MV-4-11 (cell line): ENCODE measurements around the gene SPX.

ENCODE experiments used
- DNase-seq: peaks from one replicate; lab custom pipeline; 2025; lab: John Stamatoyannopoulos, UW

The SPX gene

DNA sequence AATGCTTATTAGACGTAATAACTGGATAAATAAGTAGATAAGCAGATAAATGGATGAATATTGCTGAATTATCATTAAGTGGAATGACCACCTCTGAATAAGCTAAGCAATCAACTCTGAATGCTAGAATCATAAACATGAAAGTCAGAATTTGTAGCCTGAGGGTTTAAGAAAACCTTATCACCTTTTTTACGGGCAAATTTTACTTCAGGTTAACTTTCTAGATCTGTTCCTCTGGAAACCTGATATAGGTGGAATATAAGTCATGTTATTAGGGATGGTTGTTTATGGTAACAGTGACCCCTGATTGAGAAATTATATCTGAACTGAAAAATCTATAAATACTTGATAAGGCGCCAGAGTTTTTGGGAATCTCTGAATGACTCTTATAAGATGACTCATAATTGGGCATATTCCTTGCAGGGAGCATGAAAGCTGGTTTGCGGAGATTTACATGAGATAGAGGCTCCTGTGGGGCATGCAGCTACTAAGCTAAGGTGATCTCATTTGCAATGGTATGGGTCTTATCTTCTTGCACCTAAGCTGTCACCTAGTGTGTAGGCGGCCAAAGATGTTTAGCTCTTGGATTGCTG, 12.1 kb downstream of the SPX start:
- no peak for DNase-seq

- DNase-seq, result no peak
These were observed 13.7 kb downstream of the SPX start for GRCh38 chr12:21539797-21540196.

- no peak for DNase-seq
These were observed 15.7 kb downstream of the SPX start for GRCh38 chr12:21541773-21542172.

DNA sequence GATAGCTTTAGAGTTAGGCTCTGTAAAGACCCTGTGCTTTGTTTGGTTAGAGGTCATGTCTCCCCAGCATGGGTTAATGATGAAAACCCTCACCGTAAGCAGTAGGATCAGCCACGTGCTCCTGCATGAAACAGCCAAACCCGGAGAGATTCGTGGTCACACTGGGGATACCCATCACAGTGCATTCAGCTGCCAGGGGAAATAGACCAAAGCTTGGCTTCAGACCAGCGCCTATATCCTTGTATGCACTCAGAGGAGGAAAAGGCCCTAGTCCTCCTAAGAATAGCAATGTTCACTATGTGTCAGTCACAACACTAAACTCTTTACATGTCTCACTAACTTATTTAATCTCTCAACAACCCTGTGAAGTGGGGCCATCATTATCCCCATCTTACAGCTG, 16.3 kb downstream of the SPX start:
- no peak for DNase-seq

DNA sequence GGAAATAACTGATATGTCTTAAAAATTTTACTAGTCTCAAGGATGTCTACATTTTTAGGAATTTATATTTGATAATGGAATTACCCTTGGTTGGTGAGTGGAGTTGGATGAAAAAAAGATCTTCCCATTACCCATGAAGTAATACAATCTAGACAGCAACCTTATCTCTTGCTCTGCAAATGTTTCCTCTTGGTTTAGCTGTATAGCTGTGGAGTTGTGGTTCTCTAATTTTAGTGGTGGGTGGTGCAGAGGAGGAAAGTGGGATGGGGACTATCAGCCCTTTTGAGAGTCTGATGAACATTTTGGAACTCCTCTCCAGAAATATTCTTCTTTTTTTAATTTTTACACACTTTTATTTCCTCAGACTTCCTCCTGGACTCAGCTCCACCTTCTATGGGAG, 17.1 kb downstream of the SPX start:
- no peak for DNase-seq

DNA sequence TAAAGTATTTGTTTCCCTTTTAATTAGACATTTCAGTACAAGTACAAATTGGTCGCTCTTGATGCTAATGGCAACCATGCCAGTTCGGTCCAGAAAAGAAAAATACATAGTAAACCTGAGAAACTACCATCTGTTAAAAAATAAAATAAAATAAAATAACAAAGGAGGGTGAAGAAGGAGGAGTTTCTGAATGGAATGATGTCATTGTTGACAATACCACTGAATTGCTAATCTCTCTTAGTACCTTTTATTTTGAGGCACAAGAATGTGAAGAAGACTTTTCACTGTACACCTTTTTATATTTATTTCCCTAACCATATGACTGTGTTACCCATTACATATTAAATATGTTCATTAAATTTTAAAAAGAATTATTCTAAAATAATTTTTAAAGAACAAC, 19.5 kb downstream of the SPX start:
- DNase-seq, result no peak

- DNase-seq, result no peak
These were observed 20.6 kb downstream of the SPX start for GRCh38 chr12:21546716-21547115.

- DNase-seq, result no peak
These were observed 21.3 kb downstream of the SPX start for GRCh38 chr12:21547437-21547836.

DNA sequence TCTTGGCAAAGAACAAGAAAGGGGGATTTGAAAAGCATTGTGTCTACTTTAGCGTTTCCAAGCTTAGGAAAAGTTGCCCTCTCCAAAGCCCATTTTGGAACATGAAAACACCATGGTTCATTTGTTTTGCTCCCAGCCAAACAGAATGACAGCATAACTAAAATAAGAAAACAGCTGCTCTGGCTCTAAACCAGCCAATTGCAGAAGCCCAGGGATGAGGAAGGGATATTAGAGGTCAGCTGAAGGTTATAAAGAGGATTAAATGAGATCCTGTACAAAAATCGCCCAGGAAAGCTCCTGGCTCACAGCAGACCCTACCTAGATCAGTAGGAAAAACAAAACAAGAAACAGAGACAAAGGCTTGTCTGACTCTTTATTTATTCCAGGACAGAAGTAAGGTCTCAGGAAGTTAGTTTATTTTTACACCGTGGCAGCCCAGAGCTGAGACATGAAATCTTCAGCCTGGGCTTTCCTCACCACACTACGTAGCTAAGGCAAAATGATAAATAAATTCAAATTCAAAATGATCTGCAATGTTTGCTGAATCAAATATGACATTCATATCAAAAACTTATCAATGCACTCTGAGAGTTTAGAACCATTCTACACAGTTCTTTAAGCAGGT, 25.9 kb downstream of the SPX start:
- no peak for DNase-seq

DNA sequence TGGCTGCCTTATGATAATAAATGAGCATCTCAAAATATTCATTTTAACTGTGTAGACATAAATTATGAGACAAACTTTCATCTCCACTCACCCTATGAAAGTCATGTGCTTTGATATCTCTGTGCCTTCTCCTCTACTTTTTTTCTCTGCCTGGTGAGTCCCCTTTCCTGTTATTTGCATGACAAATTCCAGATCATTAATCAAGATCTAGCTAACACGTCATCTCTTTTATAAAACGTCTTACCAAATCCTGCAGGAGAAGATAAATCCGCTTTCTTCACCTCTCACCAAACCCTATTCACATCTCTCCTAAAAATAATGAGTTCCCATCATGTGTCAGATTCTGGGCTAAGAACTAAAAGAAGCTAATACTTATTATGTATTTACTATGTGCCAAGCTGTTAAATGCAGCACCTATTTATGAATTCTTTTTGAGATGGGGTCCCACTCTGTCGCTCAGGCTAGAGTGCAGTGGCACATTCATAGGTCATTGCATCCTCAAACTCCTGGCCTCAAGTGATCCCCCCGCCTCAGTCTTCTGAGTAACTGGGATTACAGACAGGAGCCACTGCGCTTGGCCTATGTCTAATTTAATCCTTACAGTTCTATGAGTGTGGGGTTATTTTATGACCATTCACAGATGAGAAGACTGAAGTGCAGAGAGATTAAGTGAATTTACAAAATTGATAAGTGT, 26.7 kb downstream of the SPX start:
- no peak for DNase-seq

DNA sequence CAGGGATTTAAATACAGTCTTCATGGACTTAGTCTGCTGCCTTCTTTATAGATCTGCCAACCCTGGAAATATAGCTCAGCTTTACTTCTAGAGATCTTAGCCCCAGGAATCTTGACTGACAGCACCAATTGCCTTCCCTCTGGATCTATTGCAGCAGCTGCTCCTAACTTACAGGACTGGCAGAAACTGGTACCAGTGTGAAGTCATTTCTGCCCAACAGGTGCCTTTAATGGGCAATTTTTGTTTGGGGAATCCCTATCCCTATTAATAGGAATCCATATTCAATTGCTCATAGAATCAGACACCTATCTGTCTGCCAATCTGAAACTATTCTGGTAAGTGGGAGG, 27.2 kb downstream of the SPX start:
- no peak for DNase-seq

- no peak for DNase-seq
These were observed 32.1 kb downstream of the SPX start for GRCh38 chr12:21558100-21558679.

DNA sequence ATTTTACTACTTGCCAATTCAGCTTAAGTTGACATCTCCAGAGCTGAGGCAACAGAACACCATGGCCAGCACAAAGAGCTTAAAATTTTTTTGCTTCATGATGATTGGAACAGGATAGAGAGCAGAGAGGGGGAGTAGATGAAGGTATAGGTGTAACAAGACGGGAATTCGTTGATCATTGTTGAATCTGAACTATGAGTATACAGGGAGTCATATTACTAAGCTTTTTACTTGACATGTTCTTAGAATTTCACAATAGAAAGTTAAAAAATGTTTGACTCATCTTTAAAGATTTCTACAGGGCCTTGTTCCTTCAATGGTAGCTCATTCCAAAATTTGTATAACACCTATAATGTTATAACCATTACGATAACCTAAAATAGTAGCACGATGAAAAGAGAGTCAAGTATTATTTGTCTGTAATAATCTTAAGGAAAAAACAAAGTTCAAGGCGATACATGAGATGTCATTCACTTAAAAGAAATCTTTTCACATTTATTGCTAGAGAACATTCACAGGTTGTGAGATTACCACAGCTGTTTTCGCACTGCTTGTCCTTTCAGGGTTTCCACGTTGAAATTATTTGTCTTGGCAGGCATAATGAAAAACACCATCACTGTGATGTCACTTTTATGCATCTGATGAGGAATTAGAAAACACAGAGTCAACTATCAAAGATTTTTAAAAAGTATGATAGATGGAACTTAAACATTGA, 33.9 kb downstream of the SPX start:
- no peak for DNase-seq

DNA sequence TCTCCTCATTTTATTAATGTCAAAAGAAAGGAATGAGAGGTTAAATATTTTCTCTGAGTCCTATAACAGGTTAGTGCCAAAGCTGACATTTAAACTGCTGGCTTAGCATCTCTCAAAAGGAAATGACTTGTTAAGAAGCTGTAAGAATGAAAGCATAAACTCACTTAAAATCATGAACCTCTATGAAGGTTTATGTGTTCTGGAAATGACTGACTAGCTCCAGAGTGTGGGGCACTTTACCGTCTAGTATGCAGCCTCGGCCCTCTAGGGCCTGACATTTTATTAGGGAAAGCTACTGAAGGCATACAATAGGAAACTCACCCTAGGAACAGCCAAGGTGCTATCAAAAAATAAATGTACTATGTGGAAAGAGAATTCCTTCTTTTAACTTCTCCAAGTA, 35.1 kb downstream of the SPX start:
- DNase-seq, result no peak

DNA sequence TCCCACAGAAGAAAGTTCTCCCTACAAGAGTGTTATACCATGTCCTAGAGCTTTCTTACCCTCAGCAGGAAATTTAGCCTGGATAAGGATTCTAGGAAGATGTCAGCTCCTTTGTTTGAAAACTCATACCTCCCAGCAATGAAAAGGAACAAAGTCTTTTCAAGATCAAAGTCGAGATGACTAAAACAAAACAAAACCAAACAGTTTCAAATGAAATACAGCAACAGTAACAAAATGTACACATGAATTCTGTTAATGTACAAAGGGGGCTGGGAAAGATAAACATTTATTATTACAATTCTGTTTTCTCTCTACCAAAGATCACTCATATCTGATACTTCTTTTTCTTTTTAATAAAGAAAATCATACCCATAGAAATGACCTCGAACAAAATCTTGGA, 36.8 kb downstream of the SPX start:
- no peak for DNase-seq

DNA sequence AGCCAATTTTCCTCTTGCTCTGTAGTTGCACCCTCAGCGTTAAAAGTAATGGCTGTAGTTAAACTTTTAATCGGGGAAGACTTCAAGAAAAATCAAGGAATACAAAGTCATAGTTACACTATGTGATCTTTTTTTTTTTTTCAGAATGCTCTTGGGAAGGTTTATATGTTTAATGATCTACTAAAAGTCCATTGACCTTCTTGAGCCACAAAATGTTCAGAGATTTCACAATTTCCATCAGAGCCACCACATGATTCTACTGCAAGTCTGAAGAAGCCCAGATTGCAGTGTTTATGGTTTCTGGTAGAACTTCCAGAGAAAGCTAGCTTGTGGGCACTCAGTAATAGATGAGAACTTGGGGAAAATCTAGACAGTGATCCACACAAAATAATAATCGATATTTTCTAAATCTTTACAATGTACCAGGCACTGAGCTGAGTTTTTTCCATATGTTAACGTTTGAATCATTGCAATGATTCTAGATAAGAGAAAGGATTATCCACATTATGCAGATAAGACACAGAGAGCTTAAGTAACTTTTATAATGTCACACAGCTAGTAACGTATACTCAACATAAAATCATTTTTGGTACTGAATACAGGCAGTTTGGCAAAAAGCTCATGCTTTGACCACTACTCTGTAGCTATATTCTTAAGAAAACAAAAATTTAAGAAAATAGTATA, 40.3 kb downstream of the SPX start:
- DNase-seq, result no peak

- DNase-seq, result no peak
These were observed 40.9 kb downstream of the SPX start for GRCh38 chr12:21566907-21567394.

DNA sequence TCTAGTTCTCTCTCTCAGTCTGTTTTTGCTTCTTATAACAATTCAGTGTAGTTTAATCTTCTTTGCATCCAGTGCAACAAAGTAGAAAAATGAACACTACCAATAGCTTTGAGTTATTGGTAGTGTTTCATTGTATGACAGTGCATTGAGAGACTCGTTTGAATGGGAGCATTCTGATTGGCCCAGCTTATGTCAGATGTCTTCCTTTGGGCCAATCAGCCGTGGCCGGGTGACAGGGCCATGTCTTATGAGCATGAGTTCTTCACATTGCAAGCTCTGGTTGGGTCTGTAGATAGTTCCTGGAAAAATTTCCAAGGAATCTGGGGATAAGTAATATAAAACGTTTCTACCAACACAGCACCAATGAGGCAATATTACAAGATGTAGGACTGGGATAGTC, 42.0 kb downstream of the SPX start:
- no peak for DNase-seq

- DNase-seq, result no peak
These were observed 45.0 kb downstream of the SPX start for GRCh38 chr12:21571046-21571445.

DNA sequence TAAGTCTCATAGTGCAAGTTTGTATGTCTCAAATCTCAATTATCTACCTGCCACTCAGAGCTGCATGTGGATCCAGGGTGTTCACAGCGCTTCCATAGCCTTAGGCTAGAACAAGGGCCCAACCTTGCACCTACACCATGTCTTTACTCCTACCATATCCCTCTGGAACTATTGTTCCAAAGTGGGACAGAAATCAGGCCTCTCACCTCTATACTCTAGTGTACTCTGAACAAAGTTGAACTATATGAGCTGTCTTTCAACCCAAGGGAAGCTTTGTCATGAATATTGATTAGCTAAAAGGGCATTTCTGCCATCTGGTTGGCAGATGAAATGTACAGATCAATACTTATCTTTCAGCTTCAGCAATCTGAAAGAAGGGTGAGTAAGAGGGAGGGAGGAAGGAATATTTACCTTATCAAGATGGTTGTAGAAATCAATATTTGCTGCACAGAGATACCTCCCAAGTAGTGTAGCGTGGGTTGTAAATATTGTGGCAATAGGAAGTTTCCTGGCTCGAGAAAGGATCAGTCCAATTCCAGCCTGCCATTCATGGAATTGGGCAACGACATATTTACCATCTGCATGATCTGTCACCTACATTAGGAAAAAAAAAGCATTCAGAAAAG, 47.8 kb downstream of the SPX start:
- no peak for DNase-seq

DNA sequence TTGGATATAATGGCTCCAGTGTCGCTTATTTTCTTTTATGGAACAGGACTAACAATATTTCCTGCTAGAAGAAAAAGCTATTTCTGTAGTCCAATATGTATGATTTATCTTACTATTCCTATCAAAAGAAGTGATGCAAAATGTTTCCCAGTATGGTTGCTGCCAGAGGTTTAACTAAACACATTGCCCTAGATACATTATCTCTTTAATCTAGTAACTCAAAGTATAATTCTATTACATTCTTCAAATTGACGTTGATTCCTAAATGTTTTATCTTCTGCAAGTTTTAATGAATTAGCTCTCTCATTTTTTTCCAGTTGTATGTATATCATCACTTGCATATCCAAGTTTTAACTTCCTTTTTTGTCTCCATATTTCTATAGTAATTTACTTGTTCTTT, 50.3 kb downstream of the SPX start:
- DNase-seq, result no peak

- DNase-seq, result no peak
These were observed 51.4 kb downstream of the SPX start for GRCh38 chr12:21577516-21577915.
